Putamen (tissue), 1 donor: Measurements from ENCODE around the gene P2RY6.

Experiments
- DNase-seq: peaks from one replicate; pipeline ENCODE4 v3.0.0-alpha.2; 2016; ENCODE audit warnings: low spot score

P2RY6 gene

GRCh38 chr11:73277467-73277866, 5.3 kb downstream of the P2RY6 start:
- no peak for DNase-seq

- DNase-seq, result no peak
Measured at GRCh38 chr11:73280626-73281025, 8.5 kb downstream of the P2RY6 start.

GRCh38 chr11:73281201-73281741, 9.1 kb downstream of the P2RY6 start:
- DNase-seq, result no peak

- DNase-seq, result no peak
Measured at GRCh38 chr11:73281796-73282660, 9.9 kb downstream of the P2RY6 start.

- DNase-seq, result no peak
Measured at GRCh38 chr11:73283276-73284000, 11.3 kb downstream of the P2RY6 start.

- no peak for DNase-seq
Measured at GRCh38 chr11:73284106-73284505, 12.0 kb downstream of the P2RY6 start.

- DNase-seq, result no peak
Measured at GRCh38 chr11:73285721-73286120, 13.6 kb downstream of the P2RY6 start.

- no peak for DNase-seq
Measured at GRCh38 chr11:73286240-73286810, 14.2 kb downstream of the P2RY6 start.

- DNase-seq, result no peak
Measured at GRCh38 chr11:73287400-73288101, 15.4 kb downstream of the P2RY6 start.

- DNase-seq, result no peak
Measured at GRCh38 chr11:73288192-73288872, 16.2 kb downstream of the P2RY6 start.

GRCh38 chr11:73288873-73289707, 17.0 kb downstream of the P2RY6 start:
- DNase-seq, result peak; percentile 68

GRCh38 chr11:73290536-73290935, 18.4 kb downstream of the P2RY6 start:
- no peak for DNase-seq

GRCh38 chr11:73291196-73291595, 19.1 kb downstream of the P2RY6 start:
- DNase-seq, result no peak

GRCh38 chr11:73291781-73292524, 19.8 kb downstream of the P2RY6 start:
- no peak for DNase-seq

GRCh38 chr11:73292525-73292894, 20.4 kb downstream of the P2RY6 start:
- DNase-seq, result no peak

GRCh38 chr11:73293356-73293936, 21.3 kb downstream of the P2RY6 start:
- no peak for DNase-seq

GRCh38 chr11:73294604-73295003, 22.5 kb downstream of the P2RY6 start:
- DNase-seq, result no peak

GRCh38 chr11:73295241-73295995, 23.3 kb downstream of the P2RY6 start:
- no peak for DNase-seq

GRCh38 chr11:73295996-73296318, 23.8 kb downstream of the P2RY6 start:
- DNase-seq, result no peak
